Measurements from ENCODE around the gene FAM236D. TPM values are rescaled to one million over a fixed set of nuclear protein-coding genes. Genes with fewer than 3 reads are reported as not detected.
"Not testable (repeated sequence)": the region's sequence is repeated elsewhere in the genome, so short reads cannot be mapped to it uniquely, and the experiment has no call there.

Gene FAM236D
- total RNA-seq (not detected), polyA plus RNA-seq (not detected)
- long read RNA-seq, donor 1: 0 reads
- long read RNA-seq, donor 2: 0 reads

DNA sequence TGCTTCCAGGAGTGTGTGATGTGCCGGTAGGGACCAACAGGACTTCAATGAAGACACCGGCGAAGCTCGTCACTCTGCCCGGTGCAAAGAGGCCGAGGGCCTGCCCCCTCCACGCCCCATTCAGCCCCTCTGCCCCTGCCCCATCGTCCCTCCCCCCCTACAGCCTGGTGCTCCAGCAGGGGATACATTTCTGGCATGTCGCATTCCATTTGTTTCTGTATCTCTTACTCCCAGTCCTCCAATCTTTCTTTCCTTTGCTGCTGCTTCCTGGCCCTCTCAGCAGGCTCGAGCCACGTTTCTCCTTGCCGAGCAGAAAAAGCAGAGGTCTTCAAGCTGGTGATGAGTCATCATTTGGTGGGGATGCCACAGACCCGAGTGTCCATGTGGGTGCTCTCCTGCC lies at the start of gene FAM236D:
TSS of gene FAM236D (minus strand) at position 101 of the 400 bp plus-strand sequence. CDS start at position 1, 100 bp downstream.
- H3K36me3 ChIP-seq (ENCODE audit: control insufficient read depth in 1 of 2, insufficient read depth in 2 of 2, low read length in 1 of 2); H3K9me3 ChIP-seq (ENCODE audit: control insufficient read depth, low read length); DNase-seq; H3K27me3 ChIP-seq (ENCODE audit: control insufficient read depth in 1 of 2, insufficient read depth in 2 of 2, low read length in 1 of 2); H3K27ac ChIP-seq (ENCODE audit: low read depth in 1 of 2, low read length in 2 of 2); H3K4me1 ChIP-seq (ENCODE audit: control insufficient read depth in 1 of 2, insufficient read depth in 2 of 2, low read length in 2 of 2); ATAC-seq (ENCODE audit: low FRiP score); H3K4me3 ChIP-seq (ENCODE audit: low read length in 2 of 2); intact Hi-C loops (cut with DNase I): not testable (repeated sequence)
- WGBS, 2 donors: no CpG with 5 or more reads among the region's 13 CpGs

DNA sequence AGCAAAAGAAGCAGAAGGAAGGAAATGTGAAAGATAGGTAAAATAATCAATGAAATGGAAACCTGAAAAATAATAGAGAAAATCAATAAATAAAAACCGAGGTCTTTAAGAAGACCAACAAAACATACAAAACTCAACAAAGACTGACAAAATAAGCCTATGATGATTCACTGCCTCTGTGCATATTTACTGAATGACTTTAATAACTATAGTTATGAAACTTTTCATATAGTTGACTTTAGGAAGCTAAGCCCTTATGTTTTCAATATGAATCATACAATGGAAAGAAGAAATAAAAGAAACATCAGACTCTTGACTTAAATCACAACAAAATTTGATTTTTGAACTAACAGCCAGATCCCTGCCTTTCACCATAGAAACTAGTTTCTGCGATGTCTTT lies 29.5 kb upstream of the FAM236D start:
- H3K36me3 ChIP-seq (ENCODE audit: control insufficient read depth in 1 of 2, insufficient read depth in 2 of 2, low read length in 1 of 2); H3K9me3 ChIP-seq (ENCODE audit: control insufficient read depth, low read length); ATAC-seq (ENCODE audit: low FRiP score); H3K27ac ChIP-seq (ENCODE audit: low read depth in 1 of 2, low read length in 2 of 2); intact Hi-C loops (cut with DNase I); H3K4me3 ChIP-seq (ENCODE audit: low read length in 2 of 2); H3K27me3 ChIP-seq (ENCODE audit: control insufficient read depth in 1 of 2, insufficient read depth in 2 of 2, low read length in 1 of 2); DNase-seq; H3K4me1 ChIP-seq (ENCODE audit: control insufficient read depth in 1 of 2, insufficient read depth in 2 of 2, low read length in 2 of 2): not testable (repeated sequence)
- no CpG with 5 or more reads among the region's 2 CpGs for WGBS, 2 donors

DNA sequence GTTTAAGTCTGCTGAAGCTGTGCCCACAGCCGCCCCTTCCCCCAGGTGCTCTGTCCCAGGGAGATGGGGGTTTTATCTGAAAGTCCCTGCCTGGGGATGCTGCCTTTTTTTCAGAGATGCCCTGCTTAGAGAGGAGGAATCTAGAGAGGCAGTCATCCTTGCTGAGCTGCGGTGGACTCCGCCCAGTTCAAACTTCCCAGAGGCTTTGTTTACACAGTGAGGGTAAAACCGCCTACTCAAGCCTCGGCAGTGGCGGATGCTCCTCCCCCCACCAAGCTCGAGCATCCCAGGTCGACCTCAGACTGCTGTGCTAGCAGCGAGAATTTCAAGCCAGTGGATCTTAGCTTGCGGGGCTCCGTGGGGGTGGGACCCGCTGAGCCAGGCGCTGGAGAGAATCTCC lies 22.7 kb upstream of the FAM236D start:
- H3K27ac ChIP-seq (ENCODE audit: low read depth in 1 of 2, low read length in 2 of 2); H3K36me3 ChIP-seq (ENCODE audit: control insufficient read depth in 1 of 2, insufficient read depth in 2 of 2, low read length in 1 of 2); intact Hi-C loops (cut with DNase I); H3K27me3 ChIP-seq (ENCODE audit: control insufficient read depth in 1 of 2, insufficient read depth in 2 of 2, low read length in 1 of 2); DNase-seq; ATAC-seq (ENCODE audit: low FRiP score); H3K9me3 ChIP-seq (ENCODE audit: control insufficient read depth, low read length); H3K4me1 ChIP-seq (ENCODE audit: control insufficient read depth in 1 of 2, insufficient read depth in 2 of 2, low read length in 2 of 2); H3K4me3 ChIP-seq (ENCODE audit: low read length in 2 of 2): not testable (repeated sequence)
- WGBS, 2 donors: no CpG with 5 or more reads among the region's 13 CpGs

DNA sequence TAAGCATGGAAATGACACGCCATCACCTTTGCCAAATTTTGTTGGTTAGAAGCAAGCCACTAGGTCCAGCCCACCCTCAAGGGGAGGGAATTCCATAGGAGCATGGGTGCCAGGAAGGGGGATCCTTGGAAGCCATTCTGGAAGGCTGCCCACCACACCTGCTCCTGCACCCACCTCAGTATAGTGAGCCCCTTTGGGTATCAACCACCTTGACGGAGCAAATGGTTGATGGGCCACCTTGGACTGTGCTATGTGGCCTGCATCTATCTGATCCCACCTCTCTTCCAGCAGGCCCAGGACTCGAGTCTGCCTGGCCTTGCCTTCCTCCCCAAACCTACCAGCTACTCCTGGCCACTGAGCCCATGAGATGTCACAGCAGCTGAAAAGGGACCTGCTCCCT lies 17.6 kb downstream of the FAM236D start:
- H3K27ac ChIP-seq (ENCODE audit: low read depth in 1 of 2, low read length in 2 of 2); H3K36me3 ChIP-seq (ENCODE audit: control insufficient read depth in 1 of 2, insufficient read depth in 2 of 2, low read length in 1 of 2); DNase-seq; H3K4me3 ChIP-seq (ENCODE audit: low read length in 2 of 2); H3K27me3 ChIP-seq (ENCODE audit: control insufficient read depth in 1 of 2, insufficient read depth in 2 of 2, low read length in 1 of 2); H3K4me1 ChIP-seq (ENCODE audit: control insufficient read depth in 1 of 2, insufficient read depth in 2 of 2, low read length in 2 of 2); ATAC-seq (ENCODE audit: low FRiP score); H3K9me3 ChIP-seq (ENCODE audit: control insufficient read depth, low read length); intact Hi-C loops (cut with DNase I): not testable (repeated sequence)
- 97 to 100% methylated on average over 1 of the region's 3 CpGs for WGBS, 2 donors

DNA sequence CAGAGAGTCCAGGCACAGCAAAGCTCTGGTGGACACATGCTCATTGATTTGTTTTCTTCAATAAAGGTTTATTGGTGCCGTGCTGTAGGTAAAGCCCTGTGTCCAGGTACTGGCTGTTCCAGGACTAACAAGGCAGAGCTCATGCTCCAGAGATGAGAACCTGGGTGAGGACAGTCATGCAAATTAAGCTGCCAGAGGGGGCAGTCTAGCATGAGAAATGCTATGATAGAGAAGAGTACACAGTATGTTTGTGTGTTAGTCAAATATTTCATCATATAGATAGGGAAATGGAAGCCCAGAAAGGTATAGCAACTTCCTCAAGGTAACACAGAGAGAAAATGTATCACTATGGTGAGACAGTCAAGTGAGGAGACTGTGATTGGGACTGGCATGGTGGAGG lies 19.9 kb downstream of the FAM236D start:
- H3K4me1 ChIP-seq (ENCODE audit: control insufficient read depth in 1 of 2, insufficient read depth in 2 of 2, low read length in 2 of 2); intact Hi-C loops (cut with DNase I); H3K27ac ChIP-seq (ENCODE audit: low read depth in 1 of 2, low read length in 2 of 2); ATAC-seq (ENCODE audit: low FRiP score); H3K9me3 ChIP-seq (ENCODE audit: control insufficient read depth, low read length); H3K27me3 ChIP-seq (ENCODE audit: control insufficient read depth in 1 of 2, insufficient read depth in 2 of 2, low read length in 1 of 2); H3K4me3 ChIP-seq (ENCODE audit: low read length in 2 of 2); DNase-seq; H3K36me3 ChIP-seq (ENCODE audit: control insufficient read depth in 1 of 2, insufficient read depth in 2 of 2, low read length in 1 of 2): not testable (repeated sequence)
- no CpG with 5 or more reads among the region's 1 CpG for WGBS, 2 donors

DNA sequence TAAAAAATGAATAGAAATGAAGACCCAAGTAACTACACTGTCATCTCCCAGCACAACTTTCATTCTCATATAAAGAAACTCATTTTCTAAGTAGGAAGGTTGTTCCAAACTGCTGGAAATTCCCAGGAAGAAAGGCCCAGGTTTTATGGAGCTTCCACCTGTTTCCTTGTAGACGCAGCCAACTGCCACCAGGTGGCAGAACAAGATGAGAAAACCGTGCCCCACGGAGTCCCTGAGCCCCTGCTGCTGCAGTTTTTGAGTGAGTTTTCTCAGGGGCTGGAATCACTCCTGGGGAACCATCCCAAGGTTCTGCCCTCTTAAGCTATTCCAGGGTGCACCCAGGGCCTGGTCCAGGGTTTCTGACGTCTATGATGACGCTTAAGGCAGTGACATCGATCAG lies 24.0 kb downstream of the FAM236D start:
- H3K27ac ChIP-seq (ENCODE audit: low read depth in 1 of 2, low read length in 2 of 2); DNase-seq; H3K9me3 ChIP-seq (ENCODE audit: control insufficient read depth, low read length); H3K4me1 ChIP-seq (ENCODE audit: control insufficient read depth in 1 of 2, insufficient read depth in 2 of 2, low read length in 2 of 2); H3K4me3 ChIP-seq (ENCODE audit: low read length in 2 of 2); H3K36me3 ChIP-seq (ENCODE audit: control insufficient read depth in 1 of 2, insufficient read depth in 2 of 2, low read length in 1 of 2); ATAC-seq (ENCODE audit: low FRiP score); H3K27me3 ChIP-seq (ENCODE audit: control insufficient read depth in 1 of 2, insufficient read depth in 2 of 2, low read length in 1 of 2); intact Hi-C loops (cut with DNase I): not testable (repeated sequence)
- no CpG with 5 or more reads among the region's 6 CpGs for WGBS, 2 donors

DNA sequence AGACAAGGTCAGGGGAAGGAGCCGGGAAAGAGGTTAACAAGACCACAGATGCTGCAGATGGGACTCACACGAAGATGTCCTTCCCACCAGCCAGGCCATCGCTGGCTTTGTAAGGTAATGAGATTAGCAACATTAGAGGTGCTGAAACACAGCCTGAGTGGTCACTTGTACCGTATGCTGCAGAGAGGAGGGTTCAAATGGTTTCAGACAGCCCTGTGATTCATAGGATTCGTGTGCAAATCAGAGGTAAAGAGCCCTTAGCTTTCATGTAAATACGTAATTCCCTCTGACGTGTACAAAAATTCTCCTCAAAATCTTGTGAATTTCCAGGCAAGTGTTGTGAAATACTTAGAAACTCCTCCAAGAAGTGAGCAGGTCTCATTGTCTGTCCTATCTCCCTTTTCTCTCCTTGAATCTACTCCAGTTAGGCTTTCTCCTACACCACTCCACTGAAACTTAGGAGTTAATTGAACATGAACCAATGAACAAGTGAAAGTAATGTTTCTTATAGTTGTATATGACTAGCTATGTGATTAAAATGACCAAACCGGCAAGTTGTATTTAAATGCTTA lies 24.6 kb downstream of the FAM236D start:
- H3K36me3 ChIP-seq (ENCODE audit: control insufficient read depth in 1 of 2, insufficient read depth in 2 of 2, low read length in 1 of 2); H3K27me3 ChIP-seq (ENCODE audit: control insufficient read depth in 1 of 2, insufficient read depth in 2 of 2, low read length in 1 of 2); H3K27ac ChIP-seq (ENCODE audit: low read depth in 1 of 2, low read length in 2 of 2); DNase-seq; H3K9me3 ChIP-seq (ENCODE audit: control insufficient read depth, low read length); intact Hi-C loops (cut with DNase I); H3K4me1 ChIP-seq (ENCODE audit: control insufficient read depth in 1 of 2, insufficient read depth in 2 of 2, low read length in 2 of 2); ATAC-seq (ENCODE audit: low FRiP score); H3K4me3 ChIP-seq (ENCODE audit: low read length in 2 of 2): not testable (repeated sequence)
- no CpG with 5 or more reads among the region's 8 CpGs for WGBS, 2 donors

DNA sequence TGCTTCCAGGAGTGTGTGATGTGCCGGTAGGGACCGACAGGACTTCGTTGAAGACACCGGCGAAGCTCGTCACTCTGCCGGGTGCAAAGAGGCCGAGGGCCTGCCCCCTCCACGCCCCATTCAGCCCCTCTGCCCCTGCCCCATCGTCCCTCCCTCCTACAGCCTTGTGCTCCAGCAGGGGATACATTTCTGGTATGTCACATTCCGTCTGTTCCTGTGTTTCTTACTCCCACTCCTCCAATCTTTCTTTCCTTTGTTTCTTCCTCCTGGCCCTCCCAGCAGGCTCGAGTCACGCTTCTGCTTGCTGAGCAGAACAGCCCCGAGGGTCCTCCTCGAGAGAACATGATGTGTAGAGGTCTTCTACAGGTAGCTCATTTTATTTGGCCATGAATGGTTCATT lies 25.4 kb downstream of the FAM236D start, which contains the start of gene FAM236B:
TSS of gene FAM236B (minus strand) at position 101 of the 400 bp plus-strand sequence. CDS start at position 1, 100 bp downstream.
- H3K4me3 ChIP-seq (ENCODE audit: low read length in 2 of 2); DNase-seq; H3K9me3 ChIP-seq (ENCODE audit: control insufficient read depth, low read length); H3K4me1 ChIP-seq (ENCODE audit: control insufficient read depth in 1 of 2, insufficient read depth in 2 of 2, low read length in 2 of 2); ATAC-seq (ENCODE audit: low FRiP score); H3K27me3 ChIP-seq (ENCODE audit: control insufficient read depth in 1 of 2, insufficient read depth in 2 of 2, low read length in 1 of 2); intact Hi-C loops (cut with DNase I); H3K27ac ChIP-seq (ENCODE audit: low read depth in 1 of 2, low read length in 2 of 2); H3K36me3 ChIP-seq (ENCODE audit: control insufficient read depth in 1 of 2, insufficient read depth in 2 of 2, low read length in 1 of 2): not testable (repeated sequence)
- WGBS, 2 donors: no CpG with 5 or more reads among the region's 15 CpGs

DNA sequence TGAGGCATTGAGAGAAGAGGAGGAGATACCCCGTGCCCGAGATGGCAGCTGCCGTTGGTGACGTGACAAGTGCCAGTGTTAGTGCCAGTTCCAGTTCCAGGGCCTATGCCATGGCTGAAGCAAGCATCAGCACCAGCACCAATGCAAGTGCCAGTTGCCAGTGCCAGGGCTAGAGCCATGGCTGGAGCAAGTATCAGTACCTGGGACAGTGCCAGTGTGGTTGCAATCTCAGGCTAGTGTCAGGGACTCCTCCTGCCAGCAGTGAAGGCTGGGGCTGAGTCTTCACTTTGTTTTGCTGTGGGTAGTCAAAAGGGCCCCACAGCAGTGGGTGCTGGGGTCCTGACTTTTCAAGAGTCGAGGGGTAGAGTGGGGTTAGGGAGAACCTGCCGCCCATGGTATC lies 29.9 kb downstream of the FAM236D start:
- H3K4me1 ChIP-seq (ENCODE audit: control insufficient read depth in 1 of 2, insufficient read depth in 2 of 2, low read length in 2 of 2); DNase-seq; intact Hi-C loops (cut with DNase I); H3K4me3 ChIP-seq (ENCODE audit: low read length in 2 of 2); H3K36me3 ChIP-seq (ENCODE audit: control insufficient read depth in 1 of 2, insufficient read depth in 2 of 2, low read length in 1 of 2); ATAC-seq (ENCODE audit: low FRiP score); H3K27me3 ChIP-seq (ENCODE audit: control insufficient read depth in 1 of 2, insufficient read depth in 2 of 2, low read length in 1 of 2); H3K27ac ChIP-seq (ENCODE audit: low read depth in 1 of 2, low read length in 2 of 2); H3K9me3 ChIP-seq (ENCODE audit: control insufficient read depth, low read length): not testable (repeated sequence)
- no CpG with 5 or more reads among the region's 6 CpGs for WGBS, 2 donors

All from aorta (tissue), 5 donors.